NCI-H1436 (cell line): Measurements from ENCODE around the gene ATG9B.
A peak's percentile ranks its signal among the peaks of the same experiment; 100 is the strongest.

Experiments used
- DNase-seq: peaks from one replicate; lab custom pipeline; 2025; lab: John Stamatoyannopoulos, UW

The ATG9B gene, protein sequence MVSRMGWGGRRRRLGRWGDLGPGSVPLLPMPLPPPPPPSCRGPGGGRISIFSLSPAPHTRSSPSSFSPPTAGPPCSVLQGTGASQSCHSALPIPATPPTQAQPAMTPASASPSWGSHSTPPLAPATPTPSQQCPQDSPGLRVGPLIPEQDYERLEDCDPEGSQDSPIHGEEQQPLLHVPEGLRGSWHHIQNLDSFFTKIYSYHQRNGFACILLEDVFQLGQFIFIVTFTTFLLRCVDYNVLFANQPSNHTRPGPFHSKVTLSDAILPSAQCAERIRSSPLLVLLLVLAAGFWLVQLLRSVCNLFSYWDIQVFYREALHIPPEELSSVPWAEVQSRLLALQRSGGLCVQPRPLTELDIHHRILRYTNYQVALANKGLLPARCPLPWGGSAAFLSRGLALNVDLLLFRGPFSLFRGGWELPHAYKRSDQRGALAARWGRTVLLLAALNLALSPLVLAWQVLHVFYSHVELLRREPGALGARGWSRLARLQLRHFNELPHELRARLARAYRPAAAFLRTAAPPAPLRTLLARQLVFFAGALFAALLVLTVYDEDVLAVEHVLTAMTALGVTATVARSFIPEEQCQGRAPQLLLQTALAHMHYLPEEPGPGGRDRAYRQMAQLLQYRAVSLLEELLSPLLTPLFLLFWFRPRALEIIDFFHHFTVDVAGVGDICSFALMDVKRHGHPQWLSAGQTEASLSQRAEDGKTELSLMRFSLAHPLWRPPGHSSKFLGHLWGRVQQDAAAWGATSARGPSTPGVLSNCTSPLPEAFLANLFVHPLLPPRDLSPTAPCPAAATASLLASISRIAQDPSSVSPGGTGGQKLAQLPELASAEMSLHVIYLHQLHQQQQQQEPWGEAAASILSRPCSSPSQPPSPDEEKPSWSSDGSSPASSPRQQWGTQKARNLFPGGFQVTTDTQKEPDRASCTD

DNA sequence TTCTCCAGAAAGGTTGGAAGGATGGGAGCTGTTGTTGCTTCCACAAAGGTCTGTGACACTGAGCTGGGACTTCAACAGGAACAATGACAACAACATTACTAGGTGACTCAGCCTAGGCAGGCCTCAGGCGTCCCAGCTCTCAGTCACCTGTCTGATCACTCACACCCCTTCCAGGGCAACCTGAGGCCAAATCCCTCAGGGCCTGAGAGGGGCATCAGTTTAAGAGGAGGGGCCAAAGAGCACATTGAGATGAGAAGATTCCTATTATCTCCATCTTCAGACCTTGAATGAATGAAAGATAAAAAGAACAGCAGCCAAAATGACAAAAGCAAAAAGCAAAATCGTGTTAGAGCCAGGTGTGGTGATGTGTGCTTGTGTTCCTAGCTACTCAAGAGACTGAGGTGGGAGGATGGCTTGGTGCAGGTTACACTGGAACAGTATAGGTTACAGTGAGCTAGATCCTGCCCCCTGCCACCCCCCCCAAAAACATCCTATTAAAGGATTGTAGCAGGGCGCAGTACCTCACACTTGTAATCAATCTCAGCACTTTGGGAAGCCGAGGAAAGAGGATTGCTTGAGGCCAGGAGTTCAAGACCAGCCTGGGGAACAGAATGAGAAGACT lies at the start of gene ATG9B:
Gene ATG9B, minus strand, starts transcription at position 60 of the 622 bp plus-strand sequence. CDS start 71 bp downstream, outside the sequence.
- no peak for DNase-seq

DNA sequence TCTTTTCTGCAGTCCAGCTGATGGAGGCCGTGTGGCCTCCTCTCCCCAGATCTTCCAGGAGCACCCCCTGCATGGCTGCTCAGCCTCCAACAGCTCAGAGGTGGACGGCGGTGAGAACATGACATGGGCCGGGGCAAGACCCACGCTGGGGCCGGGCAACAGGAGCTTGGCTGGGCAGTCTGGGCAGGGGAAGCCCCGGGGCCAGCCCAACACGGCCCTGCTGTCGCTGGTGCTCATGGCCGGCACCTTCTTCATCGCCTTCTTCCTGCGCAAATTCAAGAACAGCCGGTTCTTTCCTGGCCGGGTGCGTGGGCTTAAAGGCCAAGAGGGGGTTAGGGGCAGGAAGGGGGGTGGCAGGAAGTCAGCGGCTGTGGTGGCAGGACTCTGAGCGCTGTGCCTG lies 49.7 kb upstream of the ATG9B start:
- DNase-seq, result no peak

DNA sequence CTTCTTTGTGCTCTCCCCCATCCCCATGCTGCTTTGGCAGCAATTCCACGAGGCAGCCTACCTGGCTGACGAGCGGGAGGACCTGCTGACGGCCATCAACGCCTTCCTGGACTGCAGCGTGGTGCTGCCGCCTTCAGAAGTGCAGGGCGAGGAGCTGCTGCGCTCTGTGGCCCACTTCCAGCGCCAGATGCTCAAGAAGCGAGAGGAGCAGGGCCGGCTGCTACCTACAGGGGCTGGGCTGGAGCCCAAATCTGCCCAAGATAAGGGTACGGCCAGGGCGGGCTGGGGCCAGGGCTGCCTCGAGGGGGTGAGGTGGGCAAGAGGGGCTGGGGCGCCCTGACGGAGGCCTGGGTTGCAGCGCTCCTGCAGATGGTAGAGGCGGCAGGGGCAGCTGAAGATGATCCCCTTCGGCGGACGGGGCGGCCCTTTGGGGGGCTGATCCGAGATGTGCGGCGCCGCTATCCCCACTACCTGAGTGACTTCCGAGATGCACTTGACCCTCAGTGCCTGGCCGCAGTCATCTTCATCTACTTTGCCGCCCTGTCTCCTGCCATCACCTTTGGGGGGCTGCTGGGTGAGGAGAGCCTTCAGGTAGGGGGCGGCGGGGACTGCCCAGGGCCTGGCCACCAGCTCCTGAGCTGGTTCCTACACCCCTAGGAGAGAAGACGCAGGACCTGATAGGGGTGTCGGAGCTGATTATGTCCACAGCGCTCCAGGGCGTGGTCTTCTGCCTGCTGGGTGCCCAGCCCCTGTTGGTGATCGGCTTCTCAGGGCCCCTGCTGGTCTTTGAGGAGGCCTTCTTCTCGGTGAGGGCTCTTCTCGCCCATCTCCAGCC lies 47.0 kb upstream of the ATG9B start:
- no peak for DNase-seq

DNA sequence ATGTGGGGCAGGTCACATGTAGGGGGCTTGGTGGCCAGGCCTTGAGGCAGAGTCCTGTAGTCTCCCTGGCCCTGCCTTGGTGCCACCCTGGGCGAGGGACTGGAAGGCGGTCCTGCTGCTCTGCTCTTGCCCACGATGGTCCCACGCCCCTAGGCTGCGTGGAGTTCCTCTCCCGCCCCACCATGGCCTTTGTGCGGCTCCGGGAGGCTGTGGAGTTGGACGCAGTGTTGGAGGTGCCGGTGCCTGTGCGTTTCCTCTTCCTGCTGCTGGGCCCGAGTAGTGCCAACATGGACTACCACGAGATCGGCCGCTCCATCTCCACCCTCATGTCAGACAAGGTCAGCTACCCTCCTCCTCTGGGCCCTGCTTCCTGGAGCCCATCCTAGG lies 46.3 kb upstream of the ATG9B start:
- DNase-seq, result no peak

DNA sequence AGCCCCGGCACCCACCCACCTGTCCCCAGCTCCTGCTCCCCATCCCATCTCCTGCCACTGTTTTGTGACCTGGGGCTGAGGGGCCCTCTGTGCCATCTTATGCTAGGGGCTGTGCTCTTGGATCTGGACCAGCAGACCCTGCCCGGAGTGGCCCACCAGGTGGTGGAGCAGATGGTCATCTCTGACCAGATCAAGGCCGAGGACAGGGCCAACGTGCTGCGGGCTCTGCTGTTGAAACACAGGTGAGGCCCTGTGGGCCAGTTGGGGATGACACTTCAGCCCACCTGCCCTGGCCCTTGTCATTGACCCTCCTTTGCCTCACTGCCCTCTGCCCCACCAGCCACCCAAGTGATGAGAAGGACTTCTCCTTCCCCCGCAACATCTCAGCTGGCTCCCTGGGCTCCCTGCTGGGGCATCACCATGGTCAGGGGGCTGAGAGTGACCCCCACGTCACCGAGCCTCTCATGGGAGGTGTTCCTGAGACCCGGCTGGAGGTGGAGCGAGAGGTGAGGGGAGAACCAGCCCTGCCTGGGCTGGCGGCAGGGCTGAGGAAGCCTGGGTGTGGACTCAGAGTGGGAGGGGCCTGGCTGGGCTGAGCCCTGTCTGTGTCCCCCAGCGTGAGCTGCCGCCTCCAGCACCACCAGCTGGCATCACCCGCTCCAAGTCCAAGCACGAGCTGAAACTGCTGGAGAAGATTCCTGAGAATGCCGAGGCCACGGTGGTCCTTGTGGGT lies 45.7 kb upstream of the ATG9B start:
- no peak for DNase-seq

DNA sequence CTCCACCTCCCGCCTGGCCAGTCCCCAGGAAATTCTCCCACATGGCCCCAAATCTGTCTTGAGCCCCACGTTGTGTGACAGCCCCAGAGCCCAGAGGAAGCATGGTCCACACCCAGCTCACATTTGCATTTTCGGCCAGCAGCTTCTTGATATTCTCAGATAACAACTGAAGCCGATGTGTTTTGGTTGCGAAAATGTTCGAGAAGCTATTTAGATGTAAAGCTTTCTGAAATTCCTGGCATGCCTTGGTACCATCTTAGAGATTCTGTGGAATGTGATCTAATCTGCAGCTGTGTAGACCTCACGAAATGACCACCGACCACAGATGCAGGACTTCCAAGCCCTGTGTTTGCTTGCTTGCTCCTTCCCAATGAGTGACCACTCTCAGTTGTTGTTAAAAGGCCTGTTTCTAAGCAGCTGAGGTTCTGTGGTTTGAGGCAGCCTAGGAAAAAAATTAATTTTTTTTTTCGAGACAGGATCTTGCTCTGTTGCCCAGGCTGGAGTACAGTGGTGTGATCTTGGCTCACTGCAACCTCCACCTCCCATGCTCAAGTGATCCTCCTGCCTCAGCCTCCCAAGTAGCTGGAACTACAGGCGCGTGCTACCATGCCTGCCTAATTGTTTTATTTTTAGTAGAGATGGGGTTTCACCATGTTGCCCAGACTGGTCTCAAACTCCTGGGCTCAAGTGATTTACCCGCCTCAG lies 43.9 kb upstream of the ATG9B start:
- DNase-seq, result no peak

DNA sequence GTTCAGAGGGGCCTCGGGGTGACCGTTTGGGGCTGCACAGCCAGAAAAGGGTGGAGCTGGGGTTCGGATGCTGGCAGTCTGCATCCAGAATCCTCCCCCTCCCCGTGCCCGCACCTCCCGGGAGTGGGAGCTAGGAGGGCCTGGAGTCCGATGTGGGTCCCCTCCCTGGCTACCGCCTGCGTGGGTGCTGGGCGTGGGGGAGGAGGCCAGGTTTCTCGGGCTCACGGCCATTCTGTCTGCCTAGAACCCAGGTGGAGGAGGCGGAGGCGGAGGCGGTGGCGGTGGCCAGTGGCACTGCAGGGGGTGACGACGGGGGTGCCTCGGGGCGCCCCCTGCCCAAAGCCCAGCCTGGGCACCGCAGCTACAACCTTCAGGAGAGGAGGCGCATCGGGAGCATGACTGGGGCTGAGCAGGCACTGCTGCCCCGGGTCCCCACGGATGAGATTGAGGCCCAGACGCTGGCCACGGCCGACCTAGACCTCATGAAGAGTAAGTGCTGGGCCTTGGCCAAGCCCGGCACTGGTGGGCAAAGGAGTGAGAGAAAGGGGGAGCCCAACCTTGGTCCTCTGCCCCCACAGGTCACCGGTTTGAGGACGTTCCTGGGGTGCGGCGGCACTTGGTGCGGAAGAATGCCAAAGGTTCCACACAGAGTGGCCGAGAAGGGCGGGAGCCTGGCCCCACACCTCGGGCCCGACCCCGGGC lies 42.1 kb upstream of the ATG9B start:
- DNase-seq, result no peak

DNA sequence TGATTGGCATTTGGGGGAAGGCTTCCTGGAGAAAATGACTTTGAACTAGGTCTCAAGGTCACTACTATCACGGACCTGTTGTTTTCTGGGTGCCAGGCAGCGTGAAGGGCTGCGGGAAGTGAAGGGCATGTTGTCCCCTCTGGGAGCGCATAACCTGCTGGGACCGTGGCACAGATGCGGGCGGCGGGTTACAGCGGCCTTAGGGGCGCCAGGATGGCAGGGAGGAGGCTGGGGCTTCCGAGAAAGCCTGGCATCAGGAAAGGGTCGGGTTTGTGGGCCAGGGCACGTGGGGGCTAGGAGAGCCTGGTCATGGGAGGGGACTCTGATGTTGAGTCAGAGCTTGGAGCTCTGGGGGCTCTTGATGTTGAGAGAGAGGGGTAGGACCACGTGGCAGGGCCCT lies 41.2 kb upstream of the ATG9B start:
- DNase-seq, result no peak

DNA sequence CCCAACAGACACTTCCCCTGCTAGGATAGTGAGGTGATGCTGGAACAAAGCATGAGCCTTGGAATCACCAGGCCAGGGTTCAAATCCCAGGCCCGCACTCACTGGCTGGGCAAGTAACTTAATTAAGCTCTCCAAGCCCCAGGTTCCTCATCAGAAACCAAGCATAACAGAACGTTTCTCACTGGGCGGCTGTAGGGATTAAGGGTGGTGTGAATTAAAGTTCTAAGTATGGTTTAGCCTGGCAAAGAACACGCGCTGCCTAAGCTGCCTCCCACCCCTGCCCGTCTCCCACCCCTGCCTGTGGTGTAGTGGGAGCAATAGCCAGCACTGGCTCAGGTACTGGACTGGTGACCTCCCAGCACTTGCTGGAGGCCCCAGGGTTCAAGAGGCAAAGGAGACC lies 40.7 kb upstream of the ATG9B start:
- no peak for DNase-seq

DNA sequence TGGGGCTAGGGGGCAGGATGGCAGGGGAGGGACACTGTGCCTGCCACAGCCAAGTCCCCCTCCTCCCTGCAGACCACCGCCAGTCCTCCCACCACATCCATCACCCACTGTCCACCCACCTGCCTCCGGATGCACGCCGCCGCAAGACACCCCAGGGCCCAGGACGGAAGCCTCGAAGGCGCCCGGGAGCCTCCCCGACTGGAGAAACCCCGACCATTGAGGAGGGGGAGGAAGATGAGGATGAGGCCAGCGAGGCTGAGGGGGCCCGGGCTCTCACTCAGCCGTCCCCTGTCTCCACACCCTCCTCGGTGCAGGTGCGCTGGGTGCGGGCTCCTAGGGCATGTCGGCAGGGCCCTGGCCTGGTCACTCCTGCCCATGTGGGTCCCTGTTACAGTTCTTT lies 40.2 kb upstream of the ATG9B start:
- no peak for DNase-seq

DNA sequence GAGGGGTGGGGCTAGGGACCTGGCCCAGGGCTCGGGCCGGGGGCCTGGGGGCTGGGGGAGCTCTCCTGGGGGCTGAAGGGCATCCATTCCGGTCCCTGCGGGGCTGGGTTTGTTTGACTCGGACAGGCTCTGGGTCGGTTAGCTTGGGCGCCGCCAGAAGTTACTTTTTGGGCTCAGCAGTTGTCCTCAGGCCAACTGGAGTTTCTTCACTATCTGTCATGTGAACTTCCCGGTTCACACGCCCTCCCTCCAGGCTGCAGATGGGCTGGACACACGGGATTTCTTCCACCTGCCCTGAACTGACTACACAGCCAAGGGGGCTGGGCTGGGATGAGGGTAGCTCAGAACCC lies 38.9 kb upstream of the ATG9B start:
- no peak for DNase-seq

DNA sequence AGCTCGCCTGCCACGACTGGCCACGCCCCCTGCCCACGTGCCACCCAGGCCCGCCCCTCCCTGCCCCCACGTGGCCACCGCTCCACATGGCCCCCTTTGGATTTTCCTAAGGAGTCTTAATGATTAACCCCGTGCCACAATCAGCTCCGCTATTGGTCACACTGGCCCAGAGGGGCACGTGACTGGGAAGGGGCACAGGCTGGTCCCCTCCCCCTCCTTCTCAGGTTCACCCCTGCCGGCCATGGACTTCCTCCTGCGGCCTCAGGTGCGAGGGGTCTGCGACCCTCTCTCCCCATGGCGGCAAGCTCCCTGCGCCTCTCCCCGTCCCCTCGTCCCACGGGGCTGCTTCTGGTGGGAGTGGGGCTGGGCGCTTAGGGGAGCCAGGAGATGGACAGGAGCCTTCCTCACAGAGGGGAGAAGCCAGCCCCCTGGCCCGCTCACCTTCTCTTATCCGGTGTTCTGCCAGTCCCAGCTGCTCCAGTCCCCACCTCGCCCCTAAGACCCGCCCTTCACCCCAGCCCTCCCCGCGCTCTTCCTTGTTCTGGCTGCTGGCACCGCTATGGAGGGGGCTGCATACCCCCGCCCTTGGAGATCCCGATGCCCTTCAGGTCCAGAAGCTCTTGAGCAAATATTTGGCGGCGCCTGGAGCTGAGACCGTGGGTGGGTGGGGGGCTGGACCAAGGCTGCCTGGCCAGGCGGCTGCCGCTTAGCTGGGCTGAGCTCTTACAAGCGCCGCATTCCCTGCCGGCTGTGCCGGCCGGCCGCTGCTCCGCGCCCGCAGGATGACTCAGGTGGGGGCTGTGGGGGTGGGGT lies 38.3 kb upstream of the ATG9B start:
- no peak for DNase-seq

DNA sequence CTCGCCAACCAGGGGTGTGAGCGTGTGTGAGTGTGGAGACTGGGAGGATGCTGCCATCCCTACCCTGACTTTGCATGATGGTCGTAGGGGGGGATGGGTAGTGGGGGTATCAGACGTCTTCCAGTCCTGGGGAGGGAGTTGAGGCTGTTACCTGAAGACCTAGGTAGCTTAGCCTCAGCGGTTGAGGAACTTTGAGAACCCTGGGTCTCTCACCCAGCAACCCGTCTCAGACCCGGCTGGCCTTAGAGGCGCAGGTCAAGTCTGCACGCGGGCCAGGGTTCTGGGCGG lies 37.8 kb upstream of the ATG9B start:
- no peak for DNase-seq

DNA sequence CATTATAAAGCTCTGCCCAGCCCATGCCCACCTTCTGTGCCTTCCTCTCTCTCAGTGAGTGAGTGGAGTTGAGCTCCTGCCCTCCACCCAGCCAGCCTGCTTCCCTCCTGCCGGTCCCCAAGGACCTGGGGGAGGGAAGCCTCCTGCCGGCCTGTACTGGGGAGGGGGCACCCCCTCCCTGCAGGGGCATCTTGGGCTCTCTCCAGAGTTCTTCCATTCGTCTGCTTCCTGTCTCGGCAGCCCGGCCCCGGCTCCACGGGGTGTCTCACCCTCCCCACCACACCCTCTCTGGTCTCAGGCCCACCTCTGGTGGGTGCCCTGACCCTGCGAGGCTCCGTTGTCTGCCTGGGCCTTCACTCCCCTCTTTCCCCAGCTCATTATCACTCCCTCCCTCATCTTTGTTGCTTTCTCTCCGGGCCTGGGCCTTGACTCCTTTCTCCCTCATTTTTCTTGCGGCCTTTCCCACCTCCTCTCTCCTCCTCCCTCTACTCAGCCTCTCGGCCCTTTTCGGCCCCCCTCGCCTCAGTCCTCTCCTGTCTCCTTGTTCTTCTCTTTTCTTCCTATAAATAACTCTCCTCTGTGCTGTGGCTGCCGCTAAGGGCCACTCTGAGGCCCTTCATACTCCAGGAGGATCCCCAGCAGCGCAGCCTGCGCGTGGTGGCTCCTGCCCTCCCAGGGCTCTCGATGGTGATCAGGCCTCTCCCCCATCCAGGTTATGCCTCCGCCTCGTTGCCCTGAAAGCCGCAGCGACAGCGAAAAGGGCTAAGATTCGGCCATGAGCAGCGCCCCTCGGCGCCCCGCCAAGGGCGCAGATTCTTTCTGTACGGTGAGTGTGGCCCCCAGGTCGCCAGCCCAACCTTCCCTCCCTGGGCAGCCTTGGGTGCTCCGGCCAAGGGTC lies 37.2 kb upstream of the ATG9B start:
- DNase-seq, result no peak

DNA sequence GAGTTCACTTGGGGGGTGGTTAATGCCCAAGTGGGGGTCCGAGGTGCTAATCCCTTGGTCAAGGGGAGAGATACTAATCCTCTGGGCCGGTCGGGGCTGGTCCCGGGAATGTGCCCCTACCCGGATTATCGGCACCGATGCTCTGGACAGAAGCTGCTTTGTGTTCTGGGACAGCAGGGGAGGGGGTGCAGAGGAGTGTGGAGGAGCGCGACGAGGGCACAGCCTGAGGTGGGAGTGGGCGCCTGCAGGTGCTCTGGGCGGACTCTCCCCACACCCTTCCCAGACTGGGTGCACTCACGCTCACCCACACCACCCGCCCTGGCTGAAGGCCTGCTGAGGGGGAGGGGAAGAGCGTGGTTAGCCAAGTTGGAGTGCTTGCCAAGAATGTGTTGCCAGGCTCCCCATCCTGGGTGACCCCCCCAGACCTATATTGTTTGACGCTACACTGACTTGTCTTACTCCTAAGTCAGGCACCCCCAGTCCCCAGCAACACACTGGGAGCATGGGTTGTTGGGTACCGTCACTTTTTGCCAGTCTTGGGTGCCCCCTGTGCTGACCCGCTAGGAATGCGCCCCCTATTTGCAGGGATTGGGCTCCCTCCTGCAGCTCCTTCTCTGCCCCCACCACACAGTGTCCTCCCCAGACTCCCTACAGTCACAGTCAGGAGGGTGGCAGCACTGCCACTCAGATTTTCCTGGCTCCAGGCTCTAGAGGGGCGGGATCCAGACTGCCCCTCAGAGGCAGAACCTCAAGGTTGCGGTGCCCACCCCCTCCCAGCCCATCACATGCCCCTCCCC lies 36.3 kb upstream of the ATG9B start:
- DNase-seq, result no peak

DNA sequence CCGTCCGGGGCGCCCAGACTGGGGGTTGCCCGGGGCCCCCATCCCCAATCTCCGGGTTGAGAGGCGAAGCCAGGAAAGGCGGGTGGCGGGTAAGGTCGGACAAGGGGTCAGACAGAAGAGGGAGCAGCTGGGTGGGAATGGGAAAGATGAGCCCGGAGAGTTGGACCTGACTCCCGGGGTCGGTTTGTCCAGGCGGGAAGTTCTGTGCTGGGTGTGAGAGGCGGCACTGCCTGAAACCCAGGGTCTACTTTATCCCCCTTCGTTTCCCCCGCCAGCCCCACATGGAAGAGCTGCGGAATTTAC lies 35.8 kb upstream of the ATG9B start:
- DNase-seq, result no peak

DNA sequence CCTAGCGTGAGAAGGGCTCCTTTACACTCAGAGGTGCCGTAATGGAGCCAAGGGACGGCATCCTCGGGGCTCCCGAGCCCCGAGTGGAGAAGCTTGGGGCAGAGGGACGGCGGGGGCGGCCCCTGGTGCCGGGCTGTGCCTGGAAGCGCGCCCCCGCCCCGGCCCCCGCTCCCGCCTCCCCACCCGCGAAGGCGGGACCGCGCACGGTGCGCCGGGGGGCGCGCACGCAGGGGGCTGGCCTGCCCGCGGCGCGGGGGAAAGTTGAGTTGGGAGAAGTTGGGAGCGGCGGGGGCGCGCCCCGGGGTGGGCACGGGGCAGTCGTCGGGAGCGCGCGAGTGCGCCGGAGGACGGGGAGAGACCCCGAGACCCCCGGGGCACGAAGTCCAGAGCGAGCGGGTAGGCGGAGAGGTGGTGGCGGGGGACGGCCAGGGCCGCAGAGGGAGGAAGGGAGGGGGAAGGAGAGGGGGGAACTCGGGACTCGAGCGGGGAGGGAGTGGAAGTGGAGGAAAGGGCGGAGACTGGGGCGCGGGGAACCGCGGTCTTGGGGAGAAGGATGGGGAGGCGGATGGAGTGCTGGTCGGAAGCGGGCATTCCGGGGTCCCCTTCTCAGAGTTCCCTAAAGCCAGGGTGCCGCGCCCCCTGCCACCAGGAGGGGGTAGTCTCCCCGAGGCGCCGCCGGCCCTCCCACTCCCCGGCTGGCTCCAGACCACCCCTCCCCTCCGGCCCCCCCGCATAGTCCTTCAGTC lies 35.2 kb upstream of the ATG9B start, which contains the start of gene SLC4A2:
Gene SLC4A2, plus strand, starts transcription at position 223 of the 746 bp plus-strand sequence. CDS start 2,399 bp downstream, outside the sequence.
- peak; percentile 56 for DNase-seq
